OCI-LY7 (cell line): ENCODE results near the gene MRPS34. TPM values are rescaled to one million over a fixed set of nuclear protein-coding genes. Genes with fewer than 3 reads are reported as not detected.

Experiments
- BruUV-seq: library from RNA; stranded (reverse); fragments of 400-500 nt; replicated peaks from 2 replicates; lab custom pipeline; 2021; lab: Mats Ljungman, UMichigan
- CTCF ChIA-PET: fragments of 300-600 bp; sonication (Branson Sonifier 250); formaldehyde crosslinking; loops from one replicate; lab custom pipeline; 2022; ENCODE audit warnings: antibody characterized with exemption; ENCODE audit not compliant: unreplicated experiment; lab: Charles Lee
- POLR2A ChIA-PET: fragments of 300-600 bp; sonication (Branson Sonifier 250); formaldehyde crosslinking; loops from one replicate; lab custom pipeline; 2022; ENCODE audit warnings: antibody characterized with exemption; lab: Charles Lee
- DNase-seq: peaks from one replicate; pipeline ENCODE4 v3.0.0-alpha.2; 2015; ENCODE audit warnings: low spot score
- H2AFZ ChIP-seq: fragments of 200-600 bp; sonication (generic), shearing (Covaris generic); 2 replicates; pipeline ENCODE4 v1.6.1; 2014; ENCODE audit warnings: mild to moderate bottlenecking, antibody characterized with exemption, low read length, moderate library complexity
- H3K27ac ChIP-seq: fragments of 200-600 bp; sonication (generic); 2 replicates; pipeline ENCODE4 v1.5.1; 2014; ENCODE audit warnings: mixed run types, low read depth, mild to moderate bottlenecking, moderate library complexity, low read length, inconsistent platforms; ENCODE audit not compliant: poor library complexity, severe bottlenecking
- H3K36me3 ChIP-seq: fragments of 200-600 bp; sonication (generic); 2 replicates; pipeline ENCODE4 v1.6.1; 2014; ENCODE audit warnings: mild to moderate bottlenecking, antibody characterized with exemption, low read length, moderate library complexity, mixed read lengths; ENCODE audit not compliant: insufficient read depth
- H3K4me1 ChIP-seq: fragments of 200-600 bp; sonication (generic); 2 replicates; pipeline ENCODE4 v1.5.1; 2014; ENCODE audit warnings: mild to moderate bottlenecking, low read length; ENCODE audit not compliant: insufficient read depth, poor library complexity, severe bottlenecking
- H3K4me2 ChIP-seq: fragments of 200-600 bp; sonication (generic); 2 replicates; pipeline ENCODE4 v1.6.1; 2014; ENCODE audit warnings: mild to moderate bottlenecking, low read length
- H3K4me3 ChIP-seq: fragments of 200-600 bp; sonication (generic); 2 replicates; pipeline ENCODE4 v1.5.1; 2014; ENCODE audit warnings: mild to moderate bottlenecking, low read depth, low read length; ENCODE audit not compliant: poor library complexity, severe bottlenecking
- H3K79me2 ChIP-seq: fragments of 200-600 bp; sonication (generic); 2 replicates; pipeline ENCODE4 v1.6.1; 2016; ENCODE audit warnings: low read depth, mild to moderate bottlenecking, low read length, moderate library complexity, mixed read lengths; ENCODE audit not compliant: insufficient read depth
- H3K9me2 ChIP-seq: fragments of 200-600 bp; sonication (generic); 2 replicates; pipeline ENCODE4 v1.6.1; 2016; ENCODE audit warnings: mild to moderate bottlenecking, low read length, mixed read lengths; ENCODE audit not compliant: insufficient read depth
- H3K9me3 ChIP-seq: fragments of 200-600 bp; sonication (generic); 2 replicates; pipeline ENCODE4 v1.6.1; 2014; ENCODE audit warnings: mild to moderate bottlenecking, mixed run types, low read length, mixed read lengths
- H4K20me1 ChIP-seq: fragments of 200-600 bp; sonication (generic); 2 replicates; pipeline ENCODE4 v1.6.1; 2014; ENCODE audit warnings: mild to moderate bottlenecking, antibody characterized with exemption, low read length, moderate library complexity, mixed read lengths; ENCODE audit not compliant: insufficient read depth
- EZH2phosphoT487 ChIP-seq: fragments of 200-600 bp; sonication (generic); IDR thresholded peaks from 2 replicates; pipeline ENCODE4 v1.6.1; 2018; ENCODE audit warnings: low read depth, borderline replicate concordance, mild to moderate bottlenecking, mixed run types, antibody characterized with exemption, low read length, moderate library complexity, mixed read lengths
- intact Hi-C: fragments of 100-400 bp; cut with micrococcal nuclease; formaldehyde crosslinking; loops from one replicate; pipeline ENCODE4 v1.10.0; 2022; ENCODE audit not compliant: unreplicated experiment
- total RNA-seq, 2 experiments: library from RNA; depleted of rRNA in 1 of 2; stranded (reverse); fragments of >200 nt in 1 of 2; shearing (Covaris generic) in 1 of 2; gene quantifications; 2 replicates each; pipeline ENCODE4 v1.2.3, GENCODE V29; 2014 to 2022
- TF ChIP-seq, protein P1 (sequence below): fragments of 200-600 bp; sonication (generic); conservative IDR thresholded peaks from 2 replicates; pipeline ENCODE4 v1.5.1; 2014; ENCODE audit warnings: mild to moderate bottlenecking, antibody characterized with exemption, low read length, moderate library complexity, mixed read lengths

Gene MRPS34
- total RNA-seq, 2 experiments from 2014 or later: 170 to 196 TPM

DNA sequence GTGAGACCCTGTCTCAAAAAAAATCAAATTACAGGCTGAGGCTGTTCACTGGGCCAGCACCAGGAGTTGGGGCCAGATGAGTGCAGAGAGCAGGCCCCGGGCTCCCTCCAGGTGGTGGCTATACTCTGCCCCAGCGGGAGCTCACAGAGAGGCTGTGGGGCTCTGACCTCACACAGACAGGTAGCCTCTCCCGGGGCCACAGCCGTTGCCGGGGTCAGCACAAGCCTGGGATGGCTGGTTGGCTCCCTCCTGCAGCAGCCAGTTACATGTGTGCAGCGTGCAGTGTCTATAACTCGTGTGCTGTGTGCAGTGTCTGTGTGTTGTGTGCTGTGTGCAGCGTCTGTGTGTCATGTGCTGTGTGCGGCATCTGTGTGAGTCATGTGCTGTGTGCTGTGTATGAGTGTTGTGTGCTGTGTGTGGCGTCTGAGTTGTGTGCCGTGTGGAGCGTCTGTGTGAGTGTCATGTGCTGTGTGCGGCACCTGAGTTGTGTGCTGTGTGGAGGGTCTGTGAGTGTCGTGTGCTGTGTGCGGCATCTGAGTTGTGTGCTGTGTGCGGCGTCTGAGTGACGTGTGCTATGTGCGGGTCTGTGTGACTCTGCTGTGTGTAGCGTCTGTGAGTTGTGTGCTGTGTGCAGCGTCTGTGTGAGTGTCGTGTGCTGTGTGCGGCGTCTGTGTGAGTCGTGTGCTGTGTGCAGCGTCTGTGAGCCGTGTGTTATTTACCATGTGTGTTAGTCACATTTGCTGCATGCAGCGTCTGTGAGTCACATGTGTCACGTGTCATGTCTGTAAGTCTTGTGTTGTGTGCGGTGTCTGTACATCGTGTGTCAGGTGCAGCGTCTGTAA lies 46.1 kb downstream of the MRPS34 start:
- no peaks in the 10 kb centered on the region for H3K4me1 ChIP-seq
- 0 out of 2 replicates have a peak, but pooled peaks cover 4% of the 10 kb centered on the region for H4K20me1 ChIP-seq
- H3K4me3 ChIP-seq: no peak overlapping the region
- CTCF ChIA-PET: no interaction called here
- H3K79me2 ChIP-seq: peaks cover 12% of the 10 kb centered on the region; the same call in 1 of the 2 replicates
- intact Hi-C loops: no loop called here
- H3K9me2 ChIP-seq: no peaks in the 10 kb centered on the region
- H2AFZ ChIP-seq: no peak overlapping the region
- peaks cover 46% of the 10 kb centered on the region for H3K36me3 ChIP-seq
- TF ChIP-seq, protein P1, sequence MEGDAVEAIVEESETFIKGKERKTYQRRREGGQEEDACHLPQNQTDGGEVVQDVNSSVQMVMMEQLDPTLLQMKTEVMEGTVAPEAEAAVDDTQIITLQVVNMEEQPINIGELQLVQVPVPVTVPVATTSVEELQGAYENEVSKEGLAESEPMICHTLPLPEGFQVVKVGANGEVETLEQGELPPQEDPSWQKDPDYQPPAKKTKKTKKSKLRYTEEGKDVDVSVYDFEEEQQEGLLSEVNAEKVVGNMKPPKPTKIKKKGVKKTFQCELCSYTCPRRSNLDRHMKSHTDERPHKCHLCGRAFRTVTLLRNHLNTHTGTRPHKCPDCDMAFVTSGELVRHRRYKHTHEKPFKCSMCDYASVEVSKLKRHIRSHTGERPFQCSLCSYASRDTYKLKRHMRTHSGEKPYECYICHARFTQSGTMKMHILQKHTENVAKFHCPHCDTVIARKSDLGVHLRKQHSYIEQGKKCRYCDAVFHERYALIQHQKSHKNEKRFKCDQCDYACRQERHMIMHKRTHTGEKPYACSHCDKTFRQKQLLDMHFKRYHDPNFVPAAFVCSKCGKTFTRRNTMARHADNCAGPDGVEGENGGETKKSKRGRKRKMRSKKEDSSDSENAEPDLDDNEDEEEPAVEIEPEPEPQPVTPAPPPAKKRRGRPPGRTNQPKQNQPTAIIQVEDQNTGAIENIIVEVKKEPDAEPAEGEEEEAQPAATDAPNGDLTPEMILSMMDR: no peak
- TF ChIP-seq EZH2phosphoT487: no peak
- BruUV-seq: no TSS peak
- POLR2A ChIA-PET: no interaction called here
- DNase-seq: no peak
- no peak overlapping the region for H3K4me2 ChIP-seq
- H3K27ac ChIP-seq: no peak overlapping the region
- H3K9me3 ChIP-seq: no peaks in the 10 kb centered on the region

DNA sequence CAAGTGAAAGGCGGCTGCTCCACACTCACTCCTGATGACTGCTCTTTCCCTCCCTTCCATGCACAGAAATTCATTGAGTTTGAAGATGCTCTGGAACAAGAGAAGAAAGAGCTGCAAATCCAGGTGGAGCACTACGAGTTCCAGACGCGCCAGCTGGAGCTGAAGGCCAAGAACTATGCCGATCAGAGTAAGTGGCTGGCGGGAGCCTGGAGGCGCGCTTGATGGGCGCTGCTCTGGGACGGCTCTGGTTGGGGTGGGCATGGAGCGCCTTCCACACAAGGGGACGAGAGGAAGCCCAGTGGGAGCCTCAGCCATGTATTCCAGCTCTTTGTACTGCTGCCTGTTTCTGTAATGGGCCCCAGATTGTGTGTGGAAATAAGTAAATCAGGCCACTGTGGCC lies 48.4 kb downstream of the MRPS34 start:
- no peak for DNase-seq
- no peak overlapping the region for H3K4me3 ChIP-seq
- H2AFZ ChIP-seq: no peak overlapping the region
- no peaks in the 10 kb centered on the region for H3K9me3 ChIP-seq
- BruUV-seq: no TSS peak
- H3K9me2 ChIP-seq: no peaks in the 10 kb centered on the region
- ChIA-PET POLR2A (interaction anchor here (1.3 kb wide), 1 partner anchor 13 kb away, joined by 4 read pairs; no protein-coding TSS in a partner anchor), CTCF (interaction anchor here (0.5 to 0.8 kb wide), 3 partner anchors 13 to 190 kb away, joined by 3 read pairs; no protein-coding TSS in a partner anchor)
- no peak overlapping the region for H3K4me2 ChIP-seq
- H3K4me1 ChIP-seq: peaks cover 5% of the 10 kb centered on the region
- H3K27ac ChIP-seq: no peak overlapping the region
- 0 out of 2 replicates have a peak, but pooled peaks cover 4% of the 10 kb centered on the region for H4K20me1 ChIP-seq
- TF ChIP-seq, protein P1: no peak
- TF ChIP-seq EZH2phosphoT487: no peak
- peaks cover 13% of the 10 kb centered on the region; the same call in 1 of the 2 replicates for H3K79me2 ChIP-seq
- peaks cover 39% of the 10 kb centered on the region for H3K36me3 ChIP-seq
- intact Hi-C loops: no loop called here
